Keratinocyte (primary cell): ENCODE results near the gene PTPN12. TPM values are rescaled to one million over a fixed set of nuclear protein-coding genes. Genes with fewer than 3 reads are reported as not detected.
"Not testable (repeated sequence)": the region's sequence is repeated elsewhere in the genome, so short reads cannot be mapped to it uniquely, and the experiment has no call there.

Experiments used
- DNase-seq: peaks from one replicate; pipeline ENCODE4 v3.0.0-alpha.2; 2011; ENCODE audit warnings: low read depth, missing footprints, low spot score
- FAIRE-seq: peaks from 2 replicates; lab custom pipeline; 2011; peaks lifted over from hg19 to GRCh38; lab: Jason Lieb, UNC
- H2AFZ ChIP-seq: 2 replicates; pipeline ENCODE4 v1.6.0; 2012; ENCODE audit warnings: low read length, control low read depth, inconsistent platforms; ENCODE audit not compliant: control insufficient read depth
- H3K27ac ChIP-seq: 2 replicates; pipeline ENCODE4 v1.5.1; 2011; ENCODE audit warnings: low read length; ENCODE audit not compliant: control insufficient read depth, insufficient read depth
- H3K27me3 ChIP-seq: 3 replicates; pipeline ENCODE4 v1.6.0; 2011; ENCODE audit warnings: low read length; ENCODE audit not compliant: control insufficient read depth, insufficient read depth; ENCODE audit errors: extremely low read depth
- H3K36me3 ChIP-seq, 2 experiments: 2 replicates in 1 of 2; 3 replicates in 1 of 2; pipeline ENCODE4 v1.5.1; 2011; ENCODE audit warnings: low read length in 2 of 2, mild to moderate bottlenecking in 1 of 2; ENCODE audit not compliant: control insufficient read depth in 2 of 2, insufficient read depth in 2 of 2; ENCODE audit errors: extremely low read depth in 1 of 2
- H3K4me1 ChIP-seq: 3 replicates; pipeline ENCODE4 v1.5.1; 2011; ENCODE audit warnings: low read length; ENCODE audit not compliant: control insufficient read depth, insufficient read depth; ENCODE audit errors: extremely low read depth
- H3K4me2 ChIP-seq: 3 replicates; pipeline ENCODE4 v1.6.0; 2011; ENCODE audit warnings: low read depth, low read length; ENCODE audit not compliant: control insufficient read depth, insufficient read depth; ENCODE audit errors: extremely low read depth
- H3K4me3 ChIP-seq, 3 experiments: fragments of 200-600 bp in 1 of 3; sonication (generic) in 1 of 3; 2 replicates in 2 of 3; 3 replicates in 1 of 3; pipeline ENCODE4 v1.5.1; 2011 to 2016; ENCODE audit warnings: low read length in 3 of 3, mild to moderate bottlenecking in 3 of 3, control low read depth in 2 of 3, inconsistent platforms in 1 of 3, low read depth in 1 of 3, mixed read lengths in 1 of 3, mixed run types in 1 of 3, moderate library complexity in 1 of 3; ENCODE audit not compliant: control insufficient read depth in 2 of 3, insufficient read depth in 2 of 3; ENCODE audit errors: extremely low read depth in 1 of 3
- H3K79me2 ChIP-seq: 2 replicates; pipeline ENCODE4 v1.6.0; 2012; ENCODE audit warnings: low read length; ENCODE audit not compliant: control insufficient read depth, insufficient read depth
- H3K9ac ChIP-seq: 3 replicates; pipeline ENCODE4 v1.6.0; 2011; ENCODE audit warnings: low read length; ENCODE audit not compliant: control insufficient read depth, insufficient read depth; ENCODE audit errors: extremely low read depth
- H3K9me1 ChIP-seq: 3 replicates; pipeline ENCODE4 v1.6.0; 2011; ENCODE audit warnings: low read length; ENCODE audit not compliant: control insufficient read depth, insufficient read depth; ENCODE audit errors: extremely low read depth
- H3K9me3 ChIP-seq: 2 replicates; pipeline ENCODE4 v1.5.1; 2012; ENCODE audit warnings: low read depth, low read length; ENCODE audit not compliant: control insufficient read depth
- H4K20me1 ChIP-seq: 3 replicates; pipeline ENCODE4 v1.6.0; 2011; ENCODE audit warnings: low read length; ENCODE audit not compliant: control insufficient read depth, insufficient read depth; ENCODE audit errors: extremely low read depth
- EZH2 ChIP-seq: IDR thresholded peaks from one replicate; pipeline ENCODE4 v1.6.1; 2012; ENCODE audit warnings: inconsistent platforms, mild to moderate bottlenecking, low read length, moderate library complexity
- dilution Hi-C: fragments of 300-500 bp; cut with MboI; formaldehyde crosslinking; loops from one replicate; pipeline ENCODE4 v1.7.0; 2020; ENCODE audit warnings: low sequenced_read_pairs; ENCODE audit not compliant: extremely low pct_ligation_motif_present
- polyA plus RNA-seq, 5 experiments: library from polyadenylated mRNA; depleted of rRNA in 3 of 5; stranded (reverse) in 3 of 5; stranded (forward) in 1 of 5; unstranded in 1 of 5; fragments of >200 nt; gene quantifications; 1 replicate in 1 of 5; 2 replicates in 3 of 5; 3 replicates in 1 of 5; pipeline versions ENCODE4 v1.2.1 to v1.2.3, GENCODE V29; 2011 to 2012; ENCODE audit warnings: missing spikeins in 2 of 5, low read depth in 1 of 5, low replicate concordance in 1 of 5
- TF ChIP-seq, protein P1 (sequence below), 3 experiments: IDR thresholded peaks in 1 of 3; conservative IDR thresholded peaks in 1 of 3; optimal IDR thresholded peaks in 1 of 3; 2 replicates in 2 of 3; 3 replicates in 1 of 3; pipeline versions ENCODE3 to v1.5.1; 2011; ENCODE audit warnings: low read length in 3 of 3, mild to moderate bottlenecking in 3 of 3, moderate library complexity in 2 of 3, control low read depth in 1 of 3, inconsistent platforms in 1 of 3; ENCODE audit not compliant: insufficient read depth in 2 of 3; ENCODE audit errors: extremely low read depth in 1 of 3

PTPN12 gene
- polyA plus RNA-seq, 1 donor (not counting 4 experiments of a cell fraction or from before 2014, with no cell fraction given): 61.1 TPM

DNA sequence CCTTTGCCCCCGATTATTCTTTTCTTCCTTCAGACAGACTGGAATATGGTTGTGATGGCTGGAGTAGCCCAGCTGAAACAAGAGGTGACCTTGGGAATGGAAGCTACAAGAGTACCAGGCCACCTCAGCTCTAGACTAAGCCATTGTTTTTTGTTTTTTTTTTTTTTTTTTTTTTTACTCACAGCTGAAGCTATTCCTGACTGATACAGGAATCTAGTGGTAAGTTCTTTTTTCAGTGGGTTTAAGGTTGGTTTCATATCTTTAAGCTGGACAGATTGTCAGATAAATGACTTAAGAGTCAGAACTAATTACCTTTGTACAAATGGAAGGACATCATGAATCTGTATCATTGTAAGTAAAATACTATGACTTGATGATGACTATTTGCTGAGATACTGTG, 30.2 kb upstream of the PTPN12 start:
- Histone ChIP-seq H3K9me1 (no peaks in the 10 kb centered on the region), H4K20me1 (no peaks in the 10 kb centered on the region), H3K4me3 (no peak overlapping the region), H3K9ac (no peak overlapping the region), H2AFZ (no peak overlapping the region), H3K27ac (no peak overlapping the region), H3K36me3 (no peaks in the 10 kb centered on the region), H3K79me2 (no peaks in the 10 kb centered on the region), H3K4me2 (no peak overlapping the region), H3K9me3 (no peaks in the 10 kb centered on the region), H3K4me1 (no peaks in the 10 kb centered on the region), H3K27me3 (no peaks in the 10 kb centered on the region)
- DNase-seq: no peak
- TF ChIP-seq EZH2: no peak
- TF ChIP-seq, protein P1, sequence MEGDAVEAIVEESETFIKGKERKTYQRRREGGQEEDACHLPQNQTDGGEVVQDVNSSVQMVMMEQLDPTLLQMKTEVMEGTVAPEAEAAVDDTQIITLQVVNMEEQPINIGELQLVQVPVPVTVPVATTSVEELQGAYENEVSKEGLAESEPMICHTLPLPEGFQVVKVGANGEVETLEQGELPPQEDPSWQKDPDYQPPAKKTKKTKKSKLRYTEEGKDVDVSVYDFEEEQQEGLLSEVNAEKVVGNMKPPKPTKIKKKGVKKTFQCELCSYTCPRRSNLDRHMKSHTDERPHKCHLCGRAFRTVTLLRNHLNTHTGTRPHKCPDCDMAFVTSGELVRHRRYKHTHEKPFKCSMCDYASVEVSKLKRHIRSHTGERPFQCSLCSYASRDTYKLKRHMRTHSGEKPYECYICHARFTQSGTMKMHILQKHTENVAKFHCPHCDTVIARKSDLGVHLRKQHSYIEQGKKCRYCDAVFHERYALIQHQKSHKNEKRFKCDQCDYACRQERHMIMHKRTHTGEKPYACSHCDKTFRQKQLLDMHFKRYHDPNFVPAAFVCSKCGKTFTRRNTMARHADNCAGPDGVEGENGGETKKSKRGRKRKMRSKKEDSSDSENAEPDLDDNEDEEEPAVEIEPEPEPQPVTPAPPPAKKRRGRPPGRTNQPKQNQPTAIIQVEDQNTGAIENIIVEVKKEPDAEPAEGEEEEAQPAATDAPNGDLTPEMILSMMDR (optimal IDR thresholded peaks at IDR 0.05 in 1 of 3, IDR thresholded peaks at IDR 0.05 in 1 of 3, conservative IDR thresholded peaks at IDR 0.05 in 1 of 3; ENCODE audit: extremely low read depth in 1 of 3, insufficient read depth in 2 of 3, low read length in 3 of 3): no peak
- dilution Hi-C loops: no loop called here
- no peak for FAIRE-seq

DNA sequence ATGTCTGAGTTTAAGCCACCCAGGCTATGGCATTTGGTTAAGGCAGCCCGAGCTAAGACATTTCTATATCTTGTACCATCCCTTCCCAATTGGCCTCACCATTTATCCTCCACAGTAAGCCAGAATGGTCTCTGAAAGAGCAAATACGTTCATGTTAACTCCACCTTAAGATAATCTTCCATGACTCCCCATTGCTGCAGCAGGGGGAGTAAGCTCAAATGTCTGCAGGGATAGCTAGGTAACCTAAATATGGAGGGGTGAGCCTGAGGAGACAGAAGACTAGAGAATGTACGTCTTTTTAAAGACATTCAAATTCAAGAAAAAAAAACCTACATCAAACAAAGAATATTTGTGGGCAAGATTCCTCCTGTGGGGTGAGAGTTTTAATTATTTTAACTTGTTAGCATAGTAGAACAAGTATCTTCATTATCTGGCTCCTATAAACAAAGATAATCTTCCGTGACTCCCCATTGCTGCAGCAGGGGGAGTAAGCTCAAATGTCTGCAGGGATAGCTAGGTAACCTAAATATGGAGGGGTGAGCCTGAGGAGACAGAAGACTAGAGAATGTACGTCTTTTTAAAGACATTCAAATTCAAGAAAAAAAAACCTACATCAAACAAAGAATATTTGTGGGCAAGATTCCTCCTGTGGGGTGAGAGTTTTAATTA, 24.0 kb upstream of the PTPN12 start:
- DNase-seq, H3K36me3 ChIP-seq, H3K9me3 ChIP-seq, H3K9me1 ChIP-seq, H3K79me2 ChIP-seq, H3K4me2 ChIP-seq, H3K4me1 ChIP-seq, H3K9ac ChIP-seq, dilution Hi-C loops, H3K4me3 ChIP-seq, H3K27ac ChIP-seq, H4K20me1 ChIP-seq, H2AFZ ChIP-seq, H3K27me3 ChIP-seq: not testable (repeated sequence)
- peak; percentile 23 for FAIRE-seq

DNA sequence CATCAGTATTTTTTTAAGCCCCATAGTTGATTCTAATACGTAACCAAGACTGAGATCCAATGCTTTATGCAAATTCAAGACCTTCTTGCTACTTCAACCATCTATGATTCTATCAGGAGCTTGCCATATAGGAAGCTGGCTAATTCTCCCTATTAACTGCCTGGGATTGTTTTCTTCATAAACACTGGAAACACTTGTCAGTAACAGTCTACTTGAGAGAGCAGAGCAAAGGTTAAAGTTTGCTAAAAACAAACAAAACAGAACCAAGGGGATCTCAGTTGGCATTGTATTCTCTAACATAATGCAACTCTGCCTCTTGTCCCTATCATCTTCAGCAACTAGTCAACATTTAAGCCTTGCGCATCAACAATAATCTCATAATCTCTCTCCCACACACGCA, 21.0 kb upstream of the PTPN12 start:
- no peak for FAIRE-seq
- H3K79me2 ChIP-seq: no peaks in the 10 kb centered on the region
- no peaks in the 10 kb centered on the region for H3K9me1 ChIP-seq
- H3K36me3 ChIP-seq: no peaks in the 10 kb centered on the region
- H3K4me2 ChIP-seq: no peak overlapping the region
- H3K27me3 ChIP-seq: no peaks in the 10 kb centered on the region
- H3K9me3 ChIP-seq: no peaks in the 10 kb centered on the region
- H3K4me3 ChIP-seq: no peak overlapping the region
- no peaks in the 10 kb centered on the region for H3K4me1 ChIP-seq
- H3K9ac ChIP-seq: no peak overlapping the region
- H2AFZ ChIP-seq: no peak overlapping the region
- TF ChIP-seq, protein P1 (optimal IDR thresholded peaks at IDR 0.05 in 1 of 3, IDR thresholded peaks at IDR 0.05 in 1 of 3, conservative IDR thresholded peaks at IDR 0.05 in 1 of 3; ENCODE audit: extremely low read depth in 1 of 3, insufficient read depth in 2 of 3, low read length in 3 of 3): no peak
- no peak for TF ChIP-seq EZH2
- no peak for DNase-seq
- dilution Hi-C loops: no loop called here
- no peaks in the 10 kb centered on the region for H4K20me1 ChIP-seq
- H3K27ac ChIP-seq: no peak overlapping the region
